T-helper 2 cell treated with Interferon-gamma antibody and Interleukin-4, amounts not matched to agents 5 μg/mL and 100 μg/mL, for 36 hours (primary cell): ENCODE measurements around the gene RAB6B.

Experiments
- DNase-seq: peaks from one replicate; pipeline ENCODE4 v3.0.0; 2021; ENCODE audit warnings: low spot score
- H3K27ac Mint-ChIP-seq: one replicate; pipeline ENCODE4 v1.8.0; 2021; ENCODE audit warnings: mild to moderate bottlenecking, mixed read lengths
- H3K27me3 Mint-ChIP-seq: one replicate; pipeline ENCODE4 v1.8.0; 2021; ENCODE audit warnings: low read depth, mixed read lengths
- H3K36me3 Mint-ChIP-seq: one replicate; pipeline ENCODE4 v1.8.0; 2021; ENCODE audit warnings: low read depth, mixed read lengths
- H3K4me1 Mint-ChIP-seq: one replicate; pipeline ENCODE4 v1.8.0; 2021; ENCODE audit warnings: low read depth, mixed read lengths
- H3K4me3 Mint-ChIP-seq: one replicate; pipeline ENCODE4 v1.8.0; 2022; ENCODE audit warnings: mild to moderate bottlenecking, moderate library complexity, mixed read lengths
- H3K9me3 Mint-ChIP-seq: one replicate; pipeline ENCODE4 v1.8.0; 2021; ENCODE audit warnings: mixed read lengths

Gene RAB6B

DNA sequence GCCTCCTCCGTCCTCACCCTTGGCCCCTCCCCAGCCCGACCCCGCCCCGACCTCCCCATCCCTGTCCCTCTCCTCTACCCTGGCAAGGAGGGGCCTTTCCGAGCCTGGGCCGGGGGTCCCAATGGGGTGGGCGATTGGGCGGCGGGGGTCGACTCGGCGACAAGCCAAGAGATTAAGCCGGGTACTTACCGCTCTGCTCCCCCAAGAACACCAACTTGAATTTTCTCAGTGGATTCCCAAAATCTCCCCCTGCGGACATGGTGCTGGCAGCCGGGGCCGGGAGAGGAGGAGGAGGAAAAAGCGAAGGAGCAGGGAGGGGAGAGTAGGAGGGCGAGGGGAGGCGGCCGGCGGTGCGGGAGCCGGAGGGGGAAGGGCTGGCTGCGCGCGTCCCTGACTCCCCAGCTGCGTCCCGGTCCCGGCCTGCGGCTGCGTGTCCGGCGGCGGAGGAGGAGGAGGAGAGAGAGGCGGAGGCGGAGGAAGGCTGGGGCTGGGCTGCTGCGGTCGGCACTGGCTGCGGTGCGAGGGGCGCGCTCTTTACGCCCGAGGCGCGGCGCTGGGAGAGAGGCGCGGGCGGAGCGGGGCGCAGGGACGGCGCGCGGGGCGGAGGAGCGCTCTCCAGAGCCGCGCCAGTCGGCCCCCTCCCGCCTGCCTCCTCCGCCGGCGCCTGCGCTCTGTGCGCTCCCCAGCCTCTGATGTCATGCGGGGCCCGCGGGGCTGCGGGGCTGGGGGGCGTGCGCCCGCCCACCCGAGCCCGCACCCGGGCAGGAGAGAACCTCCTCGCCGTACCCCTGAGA lies at the start of gene RAB6B:
Gene RAB6B (minus strand): TSS at position 675 of the 794 bp plus-strand sequence. CDS start 416 bp downstream, at position 259.
- Mint-ChIP-seq H3K4me3 (peak within 1 kb of the TSS; percentile 78), H3K27me3 (peaks cover 37% of the 10 kb centered on the region), H3K4me1 (no peaks in the 10 kb centered on the region), H3K36me3 (no peaks in the 10 kb centered on the region), H3K9me3 (no peaks in the 10 kb centered on the region), H3K27ac (no peak within 1 kb of the TSS)
- DNase-seq, result peak; percentile 20

DNA sequence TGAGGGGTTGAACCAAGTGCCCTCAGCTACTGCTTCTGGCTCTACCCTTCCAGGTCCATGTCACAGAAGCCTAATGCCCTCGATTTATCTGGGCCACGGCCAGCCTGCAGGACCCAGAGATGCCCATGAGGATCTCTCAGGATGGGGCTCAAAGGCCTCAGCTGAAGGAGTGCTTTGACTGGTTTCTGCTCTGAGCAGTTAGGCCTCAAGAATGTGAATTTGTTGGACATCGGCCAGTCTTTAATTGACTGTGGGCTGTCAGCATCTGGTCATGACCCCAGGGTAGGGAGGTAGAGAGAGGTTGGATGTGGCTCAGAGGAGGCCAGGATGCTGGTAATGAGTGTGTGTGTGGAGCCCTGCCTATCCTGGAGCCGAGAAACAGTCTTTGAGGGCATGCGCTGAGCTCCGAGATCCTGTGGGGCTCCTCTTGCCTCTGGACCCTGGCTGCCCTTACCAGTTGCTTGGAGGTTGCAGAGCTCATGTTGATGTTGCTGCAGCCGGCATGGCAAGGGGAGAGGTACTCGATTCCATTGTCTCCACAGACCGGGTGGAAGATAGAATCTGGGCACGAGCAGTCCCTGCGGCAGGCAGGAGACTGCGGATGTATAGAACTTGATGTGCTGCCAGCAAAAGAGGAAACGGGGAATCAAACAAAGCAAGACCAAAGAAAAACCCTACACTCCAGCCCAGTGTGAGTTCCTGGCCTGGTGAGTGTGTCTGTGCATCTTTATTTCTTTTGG lies 49.1 kb upstream of the RAB6B start:
- H3K27me3 Mint-ChIP-seq, result no peaks in the 10 kb centered on the region
- H3K36me3 Mint-ChIP-seq, result no peaks in the 10 kb centered on the region
- no peak overlapping the region for H3K4me3 Mint-ChIP-seq
- H3K9me3 Mint-ChIP-seq, result no peaks in the 10 kb centered on the region
- H3K4me1 Mint-ChIP-seq, result peaks cover 12% of the 10 kb centered on the region
- no peak overlapping the region for H3K27ac Mint-ChIP-seq
- no peak for DNase-seq

DNA sequence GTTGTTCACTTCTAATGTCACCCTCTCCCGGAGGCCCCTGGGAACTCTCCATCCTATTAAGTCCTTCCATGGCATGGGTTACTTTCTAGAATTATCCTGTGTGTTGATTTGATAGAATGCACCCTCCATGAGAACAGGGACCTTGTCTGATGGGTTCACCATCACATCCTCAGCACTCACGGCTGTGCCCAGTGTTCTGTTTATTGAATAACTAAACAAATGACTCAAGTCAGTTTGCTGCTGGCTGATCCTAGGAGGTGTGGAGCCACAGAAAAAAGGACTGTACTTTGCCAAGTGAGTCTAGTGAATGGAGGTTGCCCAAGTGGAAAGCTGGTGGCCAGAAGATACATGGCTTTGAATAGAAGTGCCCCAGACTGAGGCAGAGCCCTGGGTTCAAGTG lies 48.5 kb upstream of the RAB6B start:
- Mint-ChIP-seq H3K27me3 (no peaks in the 10 kb centered on the region), H3K36me3 (no peaks in the 10 kb centered on the region), H3K4me3 (no peak overlapping the region), H3K9me3 (no peaks in the 10 kb centered on the region), H3K4me1 (peaks cover 12% of the 10 kb centered on the region), H3K27ac (no peak overlapping the region)
- no peak for DNase-seq

DNA sequence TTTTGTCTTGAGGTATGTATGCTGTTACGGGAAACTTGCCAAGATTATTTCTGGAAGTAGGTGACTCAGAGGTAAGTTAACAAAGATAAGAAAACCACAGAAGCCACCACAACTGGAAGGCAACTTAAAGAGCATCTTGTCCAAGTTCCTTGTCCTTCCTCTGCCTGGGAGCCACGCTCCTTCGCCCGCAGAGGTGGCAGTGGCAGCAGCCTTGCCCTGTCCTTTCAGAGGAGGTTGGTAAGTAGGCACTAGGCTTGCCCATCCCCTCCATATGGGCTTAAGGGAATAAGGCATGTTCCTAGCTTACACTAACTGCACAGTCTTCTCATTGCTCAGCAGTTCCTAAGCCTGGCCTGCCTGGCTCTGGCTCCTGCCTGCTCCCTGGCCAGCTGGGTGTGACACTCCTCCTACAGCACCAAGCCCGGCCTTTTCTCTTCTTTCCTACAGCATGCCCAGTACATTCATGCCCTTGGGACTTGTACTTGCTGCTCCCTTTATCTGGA lies 48.0 kb upstream of the RAB6B start:
- no peaks in the 10 kb centered on the region for H3K27me3 Mint-ChIP-seq

DNA sequence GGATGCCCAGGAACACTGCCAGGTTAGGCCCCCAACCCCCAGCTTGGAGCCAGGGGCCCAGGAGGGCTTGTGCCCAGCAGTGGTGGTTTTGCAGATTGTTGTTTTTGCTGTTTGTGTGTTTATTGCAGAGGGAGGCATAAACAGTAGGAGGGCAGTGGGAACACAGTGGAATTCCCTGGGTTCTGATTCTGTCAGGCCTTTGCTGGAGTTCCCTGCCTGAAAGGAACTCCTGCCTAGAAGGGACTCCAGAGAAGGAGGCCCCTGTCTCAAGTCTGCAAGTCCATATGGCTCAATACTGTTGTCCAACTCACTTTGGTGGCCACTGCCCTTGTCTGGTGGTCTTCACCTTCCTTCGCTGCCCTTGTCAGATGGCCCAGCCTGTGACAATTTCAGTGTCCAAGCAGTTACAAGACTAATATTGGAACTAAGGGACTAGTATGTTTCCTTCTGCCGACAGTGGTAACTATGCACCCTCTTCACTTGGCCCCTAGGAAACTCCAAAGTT lies 47.4 kb upstream of the RAB6B start:
- H3K4me1 Mint-ChIP-seq, result peaks cover 12% of the 10 kb centered on the region
- H3K9me3 Mint-ChIP-seq, result no peaks in the 10 kb centered on the region
- H3K27me3 Mint-ChIP-seq, result no peaks in the 10 kb centered on the region
- H3K27ac Mint-ChIP-seq, result no peak overlapping the region
- no peak for DNase-seq
- no peaks in the 10 kb centered on the region for H3K36me3 Mint-ChIP-seq
- H3K4me3 Mint-ChIP-seq, result no peak overlapping the region

More for the DNA sequence above, 48.0 kb upstream of the RAB6B start:
- Mint-ChIP-seq H3K4me1 (peaks cover 12% of the 10 kb centered on the region), H3K27ac (no peak overlapping the region), H3K4me3 (no peak overlapping the region), H3K9me3 (no peaks in the 10 kb centered on the region), H3K36me3 (no peaks in the 10 kb centered on the region)
- no peak for DNase-seq

DNA sequence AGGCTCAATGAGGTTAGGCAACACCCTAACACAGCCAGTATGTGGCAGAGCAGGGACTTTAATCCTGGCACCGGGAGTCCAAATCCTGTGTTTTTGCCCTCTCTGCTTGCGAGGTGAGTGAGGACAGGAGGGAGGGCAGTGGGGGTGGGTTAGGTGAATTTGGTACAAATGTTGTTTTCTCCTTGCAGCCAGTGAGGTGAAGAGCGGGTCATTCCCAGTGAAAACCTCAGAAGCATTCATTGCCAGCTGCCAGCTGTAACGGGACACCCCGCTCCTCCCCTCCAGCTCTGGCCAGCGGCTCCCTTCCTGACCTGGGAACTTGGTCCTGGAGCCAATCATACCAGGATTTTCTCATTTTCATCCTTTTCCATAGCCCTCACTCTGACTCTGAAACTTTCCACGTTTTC lies 45.7 kb upstream of the RAB6B start:
- Mint-ChIP-seq H3K27ac (no peak overlapping the region), H3K4me1 (peaks cover 12% of the 10 kb centered on the region), H3K4me3 (no peak overlapping the region), H3K36me3 (no peaks in the 10 kb centered on the region), H3K27me3 (peaks cover 3% of the 10 kb centered on the region), H3K9me3 (no peaks in the 10 kb centered on the region)
- DNase-seq, result no peak

DNA sequence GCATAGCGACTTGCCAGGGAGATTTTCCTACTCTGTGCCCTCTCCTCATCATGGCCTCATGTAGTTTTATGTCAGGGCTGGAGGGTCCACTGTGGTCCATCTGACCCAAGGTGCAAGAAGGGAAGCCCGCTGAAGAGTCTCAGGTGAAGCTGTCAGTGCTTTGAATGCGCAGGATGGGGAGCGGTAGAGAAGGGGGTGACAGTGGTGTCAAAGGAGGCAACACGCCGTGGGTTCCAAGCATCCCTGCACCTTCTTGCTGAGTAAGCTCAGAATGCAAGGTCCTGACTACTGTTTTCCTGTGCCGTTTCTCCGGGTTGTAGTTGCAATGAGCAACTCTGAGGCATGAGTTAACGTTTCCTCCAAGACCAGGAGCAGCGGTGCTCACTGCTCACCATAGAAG lies 44.9 kb upstream of the RAB6B start:
- no peak for DNase-seq
- Mint-ChIP-seq H3K9me3 (no peaks in the 10 kb centered on the region), H3K4me1 (peaks cover 11% of the 10 kb centered on the region), H3K27me3 (peaks cover 3% of the 10 kb centered on the region), H3K27ac (no peak overlapping the region), H3K4me3 (no peak overlapping the region), H3K36me3 (no peaks in the 10 kb centered on the region)

DNA sequence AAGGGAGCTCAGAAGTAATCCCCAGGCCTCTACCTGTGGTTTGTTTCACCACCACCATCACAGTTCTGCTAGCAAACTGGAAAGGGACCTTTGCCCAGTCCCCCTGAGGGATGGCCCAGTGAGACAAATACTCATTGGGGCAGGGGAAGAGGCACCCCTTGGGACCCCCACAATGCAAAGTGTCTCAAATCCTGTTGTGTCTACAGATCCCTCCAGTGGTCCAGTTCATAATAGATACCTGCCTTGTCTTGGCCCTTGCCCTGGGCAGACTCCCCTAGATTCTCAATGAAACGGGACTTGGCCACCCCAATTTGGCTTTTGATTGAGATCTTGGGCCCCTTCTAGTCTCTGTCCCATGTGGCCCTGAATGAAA lies 43.8 kb upstream of the RAB6B start:
- H3K4me3 Mint-ChIP-seq, result no peak overlapping the region
- peaks cover 11% of the 10 kb centered on the region for H3K4me1 Mint-ChIP-seq
- H3K9me3 Mint-ChIP-seq, result no peaks in the 10 kb centered on the region
- no peaks in the 10 kb centered on the region for H3K36me3 Mint-ChIP-seq
- peaks cover 3% of the 10 kb centered on the region for H3K27me3 Mint-ChIP-seq
- no peak for DNase-seq
- H3K27ac Mint-ChIP-seq, result no peak overlapping the region

DNA sequence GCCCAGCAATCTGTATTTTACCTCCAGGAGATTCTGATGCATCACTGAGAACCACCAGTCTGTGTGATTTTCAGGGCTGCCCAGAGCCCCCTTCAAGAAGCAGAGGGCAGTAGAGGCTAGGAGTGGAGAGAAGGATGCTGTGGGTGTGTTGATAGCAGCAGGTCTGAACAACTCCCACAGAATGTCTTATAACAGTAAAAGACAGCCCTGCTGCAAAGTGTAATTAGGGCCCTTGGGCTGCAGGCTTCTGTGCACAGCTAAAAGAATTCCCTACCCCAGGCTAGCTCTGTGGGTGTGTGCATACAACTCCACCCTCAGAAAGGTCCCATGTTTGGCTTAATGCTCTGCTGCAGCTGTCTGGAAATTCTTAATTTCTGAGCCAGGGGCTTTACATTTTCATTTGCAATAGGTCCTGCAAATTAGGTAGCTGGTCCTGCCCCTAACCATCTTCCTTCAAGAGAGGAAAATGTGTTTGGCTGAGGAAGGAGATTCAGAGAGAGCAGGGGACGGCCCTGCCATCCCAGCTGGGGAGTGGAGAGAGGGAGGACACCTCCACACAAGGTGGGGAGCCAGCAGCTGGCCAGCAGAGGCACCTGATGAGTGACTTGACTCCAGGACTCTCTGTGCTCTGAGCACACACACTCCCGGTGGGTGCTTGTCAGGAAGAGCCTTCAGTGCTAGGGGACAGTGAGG lies 43.2 kb upstream of the RAB6B start:
- no peaks in the 10 kb centered on the region for H3K36me3 Mint-ChIP-seq

DNA sequence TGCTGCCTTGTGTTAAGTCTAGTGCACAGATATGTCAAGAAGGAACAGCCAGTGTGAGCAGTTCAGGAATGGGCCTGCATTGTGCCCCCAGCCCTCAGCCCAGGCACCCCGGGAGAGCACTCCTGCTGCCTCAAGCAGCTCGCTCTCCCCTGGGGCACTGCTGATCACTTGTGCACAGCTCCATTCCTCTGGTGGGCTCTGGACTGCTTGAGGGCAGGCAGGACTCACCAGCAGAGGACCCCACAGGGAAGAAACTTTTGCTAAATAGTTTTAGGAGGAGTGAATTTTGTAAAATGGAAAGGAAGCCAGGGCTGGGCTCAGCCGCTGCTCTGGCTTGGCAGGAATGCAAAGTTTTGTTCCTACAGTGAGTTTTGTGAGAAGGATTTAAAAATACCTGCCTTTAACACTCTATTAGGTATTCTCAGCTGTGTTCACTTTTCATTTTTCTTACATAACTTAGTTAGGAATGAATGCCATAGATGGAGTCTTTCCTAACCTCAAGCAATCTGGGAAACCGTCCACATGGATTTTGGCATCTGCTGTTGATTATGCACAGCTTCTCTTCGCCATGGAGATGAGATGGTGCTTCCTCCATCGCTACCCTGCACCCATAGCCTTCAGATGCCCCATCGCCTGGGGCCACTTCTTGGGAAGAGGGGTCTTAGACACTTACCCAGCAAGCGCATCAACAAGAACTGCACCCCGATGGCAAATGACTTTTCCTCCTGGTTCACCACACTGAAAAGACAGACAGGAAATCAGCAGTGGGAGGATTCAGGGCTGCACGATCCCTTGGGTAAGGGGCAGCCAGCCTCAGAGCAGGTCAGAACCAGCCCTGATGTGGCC lies 42.3 kb upstream of the RAB6B start:
- Mint-ChIP-seq H3K4me1 (peaks cover 5% of the 10 kb centered on the region), H3K27ac (no peak overlapping the region), H3K9me3 (no peaks in the 10 kb centered on the region), H3K36me3 (no peaks in the 10 kb centered on the region), H3K4me3 (no peak overlapping the region), H3K27me3 (peaks cover 3% of the 10 kb centered on the region)
- no peak for DNase-seq

More for the DNA sequence above, 43.2 kb upstream of the RAB6B start:
- Mint-ChIP-seq H3K4me3 (no peak overlapping the region), H3K27me3 (peaks cover 3% of the 10 kb centered on the region), H3K9me3 (no peaks in the 10 kb centered on the region), H3K27ac (no peak overlapping the region), H3K4me1 (peaks cover 10% of the 10 kb centered on the region)
- no peak for DNase-seq

DNA sequence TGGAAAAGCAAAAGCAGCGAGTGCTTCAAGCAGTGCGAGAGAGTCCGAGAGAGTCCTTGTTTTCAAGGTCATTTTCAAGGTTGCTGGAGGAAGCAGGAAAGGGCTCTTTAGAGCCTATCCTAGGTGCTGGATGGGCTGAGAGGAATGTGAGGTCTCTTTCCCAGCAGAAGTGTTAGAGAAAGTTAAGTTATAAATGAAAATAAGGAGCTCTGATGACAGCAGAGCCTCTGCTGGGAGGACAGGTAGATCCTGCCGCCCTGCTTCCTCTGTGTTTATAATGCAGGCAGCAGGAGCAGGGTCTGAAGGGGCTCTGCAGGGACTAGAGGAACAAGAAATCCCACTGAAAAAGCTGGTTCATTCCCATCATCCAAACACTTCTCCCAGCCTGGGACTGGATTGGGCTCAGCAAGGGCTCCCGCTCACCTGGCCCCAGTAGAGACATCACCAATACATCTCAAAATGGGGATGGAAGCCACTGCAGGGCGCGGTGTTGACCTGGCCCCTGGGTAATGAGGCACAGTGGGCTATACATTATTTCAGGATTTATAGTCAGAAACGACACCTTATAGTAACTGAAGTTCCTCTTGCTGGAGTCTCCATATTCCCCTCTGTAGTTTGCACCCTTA lies 41.5 kb upstream of the RAB6B start:
- H3K9me3 Mint-ChIP-seq, result no peaks in the 10 kb centered on the region
- DNase-seq, result no peak
- no peaks in the 10 kb centered on the region for H3K4me1 Mint-ChIP-seq
- H3K27ac Mint-ChIP-seq, result no peak overlapping the region
- no peaks in the 10 kb centered on the region for H3K36me3 Mint-ChIP-seq
- no peak overlapping the region for H3K4me3 Mint-ChIP-seq
- H3K27me3 Mint-ChIP-seq, result peaks cover 3% of the 10 kb centered on the region

DNA sequence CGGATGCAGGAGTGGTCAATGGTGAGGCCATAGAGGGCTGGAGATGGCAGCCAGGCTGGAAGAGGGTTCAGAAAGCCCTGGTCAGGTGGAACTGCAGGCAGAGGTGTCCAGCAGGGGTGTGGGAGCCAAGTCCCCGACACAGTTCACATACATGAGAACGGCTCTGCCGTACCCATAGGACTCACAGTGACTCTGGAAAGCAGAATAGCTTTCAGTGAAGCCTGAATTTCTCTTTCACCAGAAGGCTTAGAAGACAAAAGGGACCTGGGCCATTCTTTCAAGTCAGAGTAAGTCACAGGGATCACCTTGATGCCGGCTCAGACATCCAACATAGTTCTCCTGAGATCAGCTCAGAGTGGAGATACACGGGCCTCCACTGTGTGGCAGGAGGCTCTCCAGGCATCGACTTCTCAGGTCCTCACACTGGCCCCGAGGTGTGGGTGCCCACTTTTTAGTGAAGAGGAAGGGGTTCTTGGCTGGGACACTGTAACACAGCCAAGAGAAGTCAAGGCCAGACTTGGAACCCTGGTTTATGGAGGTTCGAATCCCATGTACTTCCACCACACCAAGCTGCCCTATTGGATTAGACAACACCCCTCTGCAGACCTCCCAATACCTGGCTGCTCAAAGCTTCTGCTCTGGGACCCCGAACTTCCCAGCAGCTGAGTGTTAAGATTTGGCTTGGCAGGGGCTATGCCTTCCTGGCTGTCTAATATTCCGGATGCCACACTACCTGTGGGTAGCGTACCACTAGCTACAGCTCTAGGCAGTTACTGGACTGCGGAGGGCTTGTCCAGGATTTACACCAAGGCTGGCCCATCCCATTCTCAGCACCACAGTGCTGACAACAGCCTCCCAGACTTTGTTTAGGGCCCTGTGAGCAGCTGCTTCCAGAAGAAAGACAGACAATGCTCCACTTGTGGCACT lies 40.4 kb upstream of the RAB6B start:
- H3K9me3 Mint-ChIP-seq, result no peaks in the 10 kb centered on the region
- H3K27me3 Mint-ChIP-seq, result peaks cover 3% of the 10 kb centered on the region
- H3K27ac Mint-ChIP-seq, result no peak overlapping the region
- H3K4me3 Mint-ChIP-seq, result no peak overlapping the region
- H3K4me1 Mint-ChIP-seq, result no peaks in the 10 kb centered on the region
- DNase-seq, result no peak
- H3K36me3 Mint-ChIP-seq, result no peaks in the 10 kb centered on the region
